ENCODE data around the gene STAMBP.

GRCh38 chr2:73842739-73843019 is 13.9 kb downstream of the STAMBP start:
- TF ChIP-seq CTCF (IDR thresholded peaks at IDR 0.05), result no peak
- no peak for TF ChIP-seq POLR2A (IDR thresholded peaks at IDR 0.05)

All from breast epithelium (tissue), 3 donors.